ENCODE measurements around the gene DNAJC15.
A peak's percentile ranks its signal among the peaks of the same experiment; 100 is the strongest.
"Not testable (repeated sequence)": the region's sequence is repeated elsewhere in the genome, so short reads cannot be mapped to it uniquely, and the experiment has no call there.

The DNAJC15 gene

DNA sequence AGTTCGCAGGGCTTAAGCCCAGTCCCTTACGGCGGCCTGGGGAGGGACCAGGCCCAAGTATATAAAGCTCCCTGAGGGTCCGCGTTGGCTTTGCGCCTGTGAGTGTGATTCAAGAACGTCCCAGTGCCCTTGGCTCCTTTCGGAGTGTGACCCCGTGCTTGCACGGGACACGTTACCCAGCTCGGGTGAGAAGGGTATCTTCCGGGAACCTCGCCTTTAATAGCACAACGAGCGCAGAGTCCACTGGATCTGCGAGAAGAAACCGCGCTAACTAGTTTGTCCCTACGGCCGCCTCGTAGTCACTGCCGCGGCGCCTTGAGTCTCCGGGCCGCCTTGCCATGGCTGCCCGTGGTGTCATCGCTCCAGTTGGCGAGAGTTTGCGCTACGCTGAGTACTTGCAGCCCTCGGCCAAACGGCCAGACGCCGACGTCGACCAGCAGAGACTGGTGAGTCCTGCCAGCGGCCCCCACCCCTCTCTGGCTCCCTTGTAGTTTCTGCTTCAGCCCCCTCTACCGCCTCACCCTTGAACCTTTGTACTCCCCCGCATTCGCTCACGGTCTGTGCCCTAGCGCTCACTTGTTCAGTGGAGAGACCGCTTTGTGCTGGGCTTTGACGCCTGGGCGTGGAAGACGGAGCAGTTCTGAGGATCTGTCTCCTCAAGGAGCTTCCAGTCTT is at the start of gene DNAJC15:
DNAJC15 (plus strand) TSS at position 298 of the 675 bp plus-strand sequence; CDS start at position 339, 41 bp downstream.
- DNase-seq: peak; percentile 83

DNA sequence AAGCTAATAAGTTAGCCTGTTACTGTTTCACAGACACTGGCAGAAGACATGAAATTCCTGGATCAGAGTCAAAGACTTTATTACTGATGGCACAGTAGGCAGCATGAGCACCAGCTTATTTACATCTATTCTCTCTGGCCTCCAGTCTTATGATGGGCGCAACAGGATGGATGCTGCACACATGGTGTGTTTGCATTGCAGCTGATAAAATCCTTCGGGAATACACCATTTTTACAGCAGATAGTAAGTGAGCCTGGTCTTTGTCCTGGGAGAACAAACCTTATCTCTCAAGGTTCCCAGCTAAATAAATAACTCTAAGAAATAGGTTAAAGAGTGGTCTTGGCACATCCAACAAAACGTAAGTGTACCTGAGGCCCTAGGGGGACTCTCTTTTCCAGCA is 47.3 kb upstream of the DNAJC15 start:
- no peak for DNase-seq

DNA sequence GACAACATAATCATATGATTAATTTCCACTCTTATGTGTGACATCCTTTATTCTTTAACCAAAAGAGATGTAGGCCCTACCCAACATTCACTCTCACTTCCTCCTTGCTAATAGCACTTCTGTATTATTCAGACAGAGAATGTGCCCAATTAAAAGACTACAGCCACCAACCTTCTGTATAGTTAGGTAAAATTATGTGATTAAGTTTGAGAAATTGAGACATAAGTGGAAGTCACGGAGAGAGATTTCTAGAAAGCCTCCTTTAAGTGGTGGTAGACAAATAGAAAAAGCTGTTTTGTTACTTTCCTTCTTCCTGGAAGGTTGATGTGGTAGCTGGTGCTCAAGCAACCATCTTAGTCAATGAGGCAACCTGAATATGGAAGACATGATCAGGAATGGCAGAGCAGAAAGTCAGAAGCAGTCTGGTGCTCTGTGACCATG is 46.1 kb upstream of the DNAJC15 start:
- no peak for DNase-seq

DNA sequence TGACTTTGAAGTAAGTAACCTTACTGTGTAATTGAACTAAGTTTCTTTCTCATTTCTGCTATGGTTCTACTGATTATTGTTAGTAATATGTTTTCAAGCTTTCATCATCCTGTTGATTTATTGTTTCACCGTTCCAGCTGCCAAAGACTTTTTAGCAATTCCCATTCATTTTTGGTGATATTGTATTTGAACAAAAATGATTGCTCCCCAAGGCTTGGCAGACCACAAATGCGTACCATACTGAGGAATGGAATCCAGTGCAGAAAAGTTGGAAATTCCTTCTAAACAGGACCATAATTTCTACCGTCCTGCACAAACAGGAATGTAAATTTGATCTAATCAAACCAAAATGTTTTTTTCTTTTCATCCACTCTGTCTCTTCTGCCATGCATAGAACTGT is 42.1 kb upstream of the DNAJC15 start:
- DNase-seq: no peak

DNA sequence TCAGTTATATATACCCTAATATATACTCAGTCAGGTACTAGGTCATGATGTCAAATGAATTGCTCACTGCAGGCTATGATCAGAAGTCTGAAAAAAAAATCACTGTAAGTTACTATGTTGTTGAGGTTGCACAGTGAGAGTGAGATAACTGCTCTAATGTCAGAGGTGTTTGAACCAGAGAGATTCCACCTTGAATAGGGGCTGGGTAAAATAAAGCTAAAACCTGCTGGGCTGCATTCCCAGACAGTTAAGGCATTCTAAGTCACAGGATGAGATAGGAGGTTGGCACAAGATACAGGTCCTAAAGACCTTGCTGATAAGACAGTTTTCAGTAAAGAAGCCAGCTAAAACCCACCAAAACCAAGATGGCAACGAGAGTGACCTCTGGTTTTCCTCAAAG is 41.5 kb upstream of the DNAJC15 start:
- DNase-seq: no peak

DNA sequence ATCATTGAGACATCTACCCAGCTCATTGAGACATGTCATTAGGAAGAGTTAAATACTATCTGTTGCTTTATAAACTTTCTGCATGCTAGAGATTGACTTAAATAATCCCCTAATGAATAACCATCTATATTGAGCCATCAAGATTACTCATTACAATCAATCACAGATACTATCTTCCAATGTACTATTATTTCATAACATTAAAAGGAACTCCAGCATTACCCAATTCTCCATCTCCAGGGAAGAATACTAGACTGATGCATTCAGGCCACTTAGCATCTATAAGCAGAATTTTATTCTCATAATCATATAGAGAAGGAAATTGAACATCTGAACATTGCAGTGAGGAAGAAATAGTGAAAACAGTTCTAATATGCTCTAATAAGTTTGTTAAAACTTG is 39.4 kb upstream of the DNAJC15 start:
- DNase-seq: no peak

DNA sequence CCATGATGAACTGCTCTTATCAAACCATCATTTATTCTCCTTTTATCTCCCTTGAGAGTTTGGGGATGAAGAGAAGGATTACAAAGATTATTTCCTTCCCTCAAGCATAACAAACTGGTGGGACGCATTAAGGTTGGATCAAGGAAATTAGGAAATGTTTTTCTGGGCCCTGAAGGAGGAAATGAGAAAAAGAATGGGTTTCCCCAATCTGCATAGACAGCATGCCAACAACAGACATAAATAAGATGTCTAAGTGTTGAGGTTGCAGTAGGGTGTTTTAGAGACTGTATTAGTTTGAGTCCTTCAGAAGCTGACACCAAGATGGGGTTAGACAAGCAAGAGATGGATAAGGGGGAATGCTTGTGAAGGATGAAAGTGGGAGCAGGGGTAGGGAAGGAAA is 38.7 kb upstream of the DNAJC15 start:
- DNase-seq: no peak

DNA sequence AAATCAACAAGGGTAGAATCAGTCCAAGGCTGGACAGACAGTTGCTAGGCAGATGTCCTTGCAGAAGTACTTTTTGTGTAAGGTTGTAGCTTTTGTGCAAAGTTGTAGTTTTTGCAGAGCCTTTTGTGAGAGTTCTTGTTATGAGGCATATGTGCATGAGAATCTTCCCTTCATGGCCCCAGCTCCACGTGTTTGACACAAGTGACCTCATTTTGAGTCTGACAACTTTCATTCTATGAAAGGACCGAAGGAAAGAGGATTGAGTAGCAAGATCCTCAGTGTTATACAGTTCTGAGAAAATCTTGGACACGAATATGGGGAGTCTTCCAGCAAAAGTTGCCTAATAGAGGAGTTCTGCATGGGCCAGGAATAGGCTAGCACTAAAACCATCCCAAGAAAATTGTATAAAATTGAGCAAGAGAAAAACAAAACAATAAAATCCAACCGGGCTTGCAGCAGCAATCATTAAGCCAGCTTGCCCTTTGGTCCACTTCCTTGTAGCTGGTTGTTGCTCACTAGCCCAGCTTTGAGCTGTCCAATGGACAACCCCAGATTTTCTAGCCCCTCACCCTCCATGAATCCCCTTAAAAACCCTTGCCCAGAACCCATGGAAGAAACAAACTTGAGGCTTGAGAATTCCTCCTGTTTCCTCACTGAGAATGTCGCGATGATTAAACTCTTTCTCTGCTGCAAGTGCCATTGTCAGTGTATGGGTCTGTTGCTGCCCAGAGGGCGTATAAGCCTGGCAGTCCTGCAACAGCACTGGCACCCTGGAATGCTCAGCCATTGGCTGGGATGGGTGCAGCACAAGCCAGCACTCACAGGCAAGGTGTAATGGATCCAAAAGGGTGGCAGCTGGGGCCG is 37.8 kb upstream of the DNAJC15 start:
- DNase-seq: peak; percentile 65

DNA sequence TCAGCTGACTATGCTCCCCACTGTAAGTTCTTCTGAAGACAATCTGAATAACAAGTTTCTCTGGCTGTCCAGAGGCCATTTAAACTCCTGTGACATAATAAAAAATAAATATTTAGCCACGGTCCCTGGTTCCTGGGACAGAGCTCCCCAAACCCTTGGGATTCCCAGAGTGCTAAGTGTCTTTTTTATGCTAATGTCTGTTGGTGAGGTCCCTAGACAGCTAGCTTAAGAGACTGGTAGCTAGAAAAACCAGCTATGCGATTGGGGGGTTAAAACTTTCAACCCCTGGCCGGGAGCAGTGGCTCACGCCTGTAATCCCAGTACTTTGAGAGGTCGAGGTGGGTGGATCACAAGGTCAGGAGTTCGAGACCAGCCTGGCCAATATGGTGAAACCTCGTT is 37.2 kb upstream of the DNAJC15 start:
- no peak for DNase-seq

DNA sequence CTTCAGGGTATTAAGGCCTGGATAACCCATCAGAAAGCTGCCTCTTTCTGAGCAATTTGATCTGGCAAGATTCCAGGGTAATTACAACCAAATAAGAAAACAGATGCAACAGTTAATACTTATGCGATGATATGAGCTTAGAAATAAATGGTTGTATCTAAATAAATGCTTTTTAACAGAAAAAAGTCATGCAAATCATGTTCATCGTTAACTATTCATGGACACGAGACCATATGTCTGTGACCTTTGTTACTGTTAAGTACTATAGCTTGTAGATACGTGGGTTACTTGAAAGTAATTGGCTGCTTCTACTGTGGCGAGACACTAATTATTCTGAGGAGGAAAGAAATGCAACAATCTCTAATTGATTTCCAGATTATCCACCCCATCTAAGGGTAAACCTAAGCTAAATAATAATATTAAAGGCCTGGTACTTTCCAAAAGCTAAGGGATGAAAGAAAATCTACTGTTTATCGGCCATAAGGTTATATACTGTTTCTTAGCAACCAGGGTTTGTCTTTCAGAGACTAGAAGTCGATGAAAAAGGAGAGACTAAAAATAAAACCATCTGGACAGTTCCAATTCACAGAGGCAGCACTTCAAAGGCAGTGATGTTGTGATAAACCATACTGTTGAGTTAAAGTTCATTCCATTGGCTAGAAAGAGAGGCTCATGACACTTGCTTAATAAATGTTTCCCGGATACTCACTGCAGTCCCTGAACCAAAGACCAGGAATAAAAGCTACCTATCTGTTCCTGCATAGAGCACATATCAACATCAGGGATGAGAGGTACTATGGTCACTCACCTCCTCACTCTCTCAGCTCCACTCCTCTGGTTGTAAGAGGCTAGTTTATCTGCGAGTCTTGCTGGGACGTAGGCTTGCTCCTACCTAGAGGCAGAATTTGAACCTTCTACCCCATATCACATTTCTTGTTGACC is 32.8 kb upstream of the DNAJC15 start:
- DNase-seq: peak; percentile 63

DNA sequence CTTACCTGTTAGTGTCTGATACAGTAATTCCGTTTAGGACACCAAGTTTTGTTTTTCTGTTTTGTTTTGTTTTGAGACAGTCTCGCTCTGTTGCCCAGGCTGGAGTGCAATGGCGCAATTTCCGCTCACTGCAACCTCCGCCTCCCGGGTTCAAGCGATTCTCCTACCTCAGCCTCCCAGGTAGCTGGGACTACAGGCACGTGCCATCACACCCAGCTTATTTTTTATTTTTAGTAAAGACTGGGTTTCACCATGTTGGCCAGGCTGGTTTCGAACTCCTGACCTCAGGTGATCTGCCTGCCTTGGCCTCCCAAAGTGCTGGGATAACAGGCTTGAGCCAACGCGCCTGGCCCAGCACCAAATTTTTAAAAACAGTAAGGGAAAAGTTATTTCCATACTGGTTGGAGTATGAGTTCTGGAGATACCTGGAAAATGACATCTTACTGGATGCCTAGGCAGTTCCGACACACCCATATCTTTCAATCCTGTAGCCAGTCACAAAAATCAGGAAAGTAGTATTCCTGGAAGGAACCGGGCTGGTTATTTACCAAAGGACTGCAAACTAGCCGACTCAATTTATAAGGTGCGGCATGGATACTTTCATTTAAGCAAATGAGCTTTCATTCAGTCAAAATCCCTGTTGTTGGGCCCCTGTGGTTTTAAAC is 32.0 kb upstream of the DNAJC15 start:
- DNase-seq: not testable (repeated sequence)

DNA sequence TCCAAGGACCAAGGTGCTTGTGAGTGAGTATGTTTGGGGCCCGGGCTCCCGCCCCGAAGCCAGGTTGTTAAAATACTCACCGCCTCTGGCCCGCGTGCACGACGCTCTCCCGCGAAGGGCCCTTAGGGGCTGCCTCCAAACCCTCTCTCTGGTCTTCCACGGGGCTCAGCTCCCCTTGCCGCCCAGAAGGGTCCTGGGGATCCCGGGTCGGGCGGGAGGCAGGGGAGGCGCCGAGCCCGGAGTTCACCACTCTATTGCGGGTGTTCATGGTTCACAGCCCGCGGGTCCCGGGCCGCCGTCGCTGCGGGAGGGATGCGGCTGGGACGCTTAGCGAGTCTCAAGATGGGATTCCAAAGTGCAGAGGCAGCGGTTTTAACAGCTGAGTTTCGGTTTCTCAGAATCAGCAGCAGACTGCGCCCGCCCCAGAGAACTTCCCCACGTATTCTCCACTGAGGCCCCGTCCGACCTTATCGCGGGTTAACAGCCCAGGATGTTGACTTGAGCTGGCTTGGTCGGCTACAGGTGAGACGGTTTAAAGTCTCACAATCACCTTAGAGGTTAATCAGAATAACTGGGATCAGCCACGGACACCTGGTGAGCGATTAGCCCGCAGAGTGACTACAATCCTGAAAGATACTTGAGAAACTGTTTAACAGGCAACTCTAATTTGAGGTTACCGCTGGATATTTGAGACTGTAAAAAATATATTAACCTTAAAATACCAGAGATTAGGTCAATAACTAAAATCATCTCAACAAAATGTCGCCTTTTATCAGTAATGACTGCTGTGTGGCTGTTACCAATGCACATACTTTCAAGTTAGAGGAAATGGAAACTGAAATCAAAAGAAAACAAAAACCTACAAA is 31.3 kb upstream of the DNAJC15 start, which contains the start of gene EPSTI1:
EPSTI1 (minus strand) TSS at position 344 of the 866 bp plus-strand sequence; CDS start at position 268, 76 bp downstream.
- DNase-seq: no peak

DNA sequence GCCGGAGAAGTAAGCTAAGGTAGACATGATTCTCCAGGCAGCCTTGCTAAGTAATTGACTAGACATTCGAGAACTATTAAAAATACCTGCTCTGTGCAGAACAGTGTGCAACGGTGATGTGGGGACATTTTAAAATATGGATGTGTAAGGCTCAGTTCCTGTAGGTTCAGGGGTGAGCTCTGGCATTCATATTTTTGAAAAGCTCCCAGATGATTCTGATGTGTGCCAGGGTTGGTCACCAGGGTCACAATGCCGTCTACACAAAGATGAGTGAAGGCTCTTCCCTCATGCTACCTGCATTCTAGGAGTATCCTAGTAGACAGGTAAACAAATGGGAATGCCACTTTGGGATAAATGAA is 30.6 kb upstream of the DNAJC15 start:
- DNase-seq: no peak

DNA sequence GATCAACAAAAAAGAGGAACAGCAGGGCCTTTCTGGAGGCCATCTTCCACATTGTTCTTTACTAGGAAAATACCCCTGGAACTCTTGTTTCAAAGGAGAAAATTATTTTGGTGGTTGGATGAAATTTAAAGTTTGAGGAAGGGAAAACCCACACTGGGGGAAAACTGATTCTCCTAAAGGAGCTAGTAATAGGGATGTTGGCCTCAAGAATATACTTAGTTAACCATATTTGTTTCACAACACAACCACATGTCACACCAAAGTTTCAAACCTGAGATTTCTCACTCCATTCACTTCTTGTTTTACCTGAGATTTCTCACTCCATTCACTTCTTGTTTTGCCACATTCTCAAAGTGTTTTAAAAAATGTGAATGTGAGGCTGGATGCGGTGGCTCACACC is 28.5 kb upstream of the DNAJC15 start:
- no peak for DNase-seq

DNA sequence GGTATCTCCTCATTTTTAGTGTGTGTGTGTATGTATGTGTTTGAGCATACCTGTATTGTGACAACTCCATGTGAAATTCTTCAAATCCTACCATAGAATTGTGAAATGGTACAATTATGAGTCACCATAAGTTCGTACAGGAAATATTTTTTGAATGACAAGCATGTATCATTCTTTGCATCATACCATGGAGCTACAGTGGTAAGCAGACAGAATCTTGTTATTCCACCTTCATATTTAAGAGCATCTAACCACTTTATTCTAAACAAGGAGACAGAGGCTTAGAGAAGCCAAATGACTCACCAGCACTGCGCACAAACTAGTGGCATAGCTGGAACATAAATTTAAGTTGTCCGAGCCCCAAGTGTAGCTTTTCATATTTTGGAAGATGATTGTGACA is 26.8 kb upstream of the DNAJC15 start:
- DNase-seq: no peak

DNA sequence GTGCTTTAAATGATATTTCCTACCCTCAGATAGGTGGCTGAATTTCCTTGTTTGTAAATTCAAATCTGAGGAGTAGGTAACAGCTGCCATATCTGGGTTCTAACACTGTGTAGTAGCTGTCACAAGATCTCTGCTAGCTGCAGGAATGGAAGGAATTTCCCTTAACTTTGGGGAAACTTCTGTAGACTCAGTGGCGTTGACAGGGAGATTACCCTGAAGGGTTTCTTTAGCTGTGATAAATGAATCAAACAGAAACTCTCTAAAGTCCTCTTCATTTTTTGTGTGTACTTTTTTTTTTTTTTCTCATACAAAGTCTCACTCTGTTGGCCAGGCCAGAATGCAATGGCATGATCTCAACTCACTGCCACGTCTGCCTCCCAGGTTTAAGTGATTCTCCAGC is 26.0 kb upstream of the DNAJC15 start:
- no peak for DNase-seq

DNA sequence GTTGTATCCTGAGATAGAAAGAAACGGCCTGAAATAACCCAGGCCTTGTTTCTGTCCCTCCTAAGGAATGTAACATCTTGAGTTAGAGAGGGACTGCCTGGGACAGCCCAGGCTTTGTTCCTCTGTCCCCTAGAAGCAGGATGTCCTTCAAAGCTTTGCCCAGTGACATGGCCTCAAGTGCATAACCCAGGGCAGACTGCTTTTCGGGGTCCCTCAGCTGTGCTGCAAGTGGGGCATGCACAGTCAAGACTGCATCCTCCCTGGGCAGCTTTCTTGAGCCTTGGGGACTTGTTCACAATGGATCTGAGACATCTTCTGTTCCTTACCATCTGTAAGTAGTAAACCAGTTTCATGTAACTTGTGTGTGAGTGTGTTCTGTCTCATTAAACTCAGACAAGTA is 23.9 kb upstream of the DNAJC15 start:
- DNase-seq: no peak

DNA sequence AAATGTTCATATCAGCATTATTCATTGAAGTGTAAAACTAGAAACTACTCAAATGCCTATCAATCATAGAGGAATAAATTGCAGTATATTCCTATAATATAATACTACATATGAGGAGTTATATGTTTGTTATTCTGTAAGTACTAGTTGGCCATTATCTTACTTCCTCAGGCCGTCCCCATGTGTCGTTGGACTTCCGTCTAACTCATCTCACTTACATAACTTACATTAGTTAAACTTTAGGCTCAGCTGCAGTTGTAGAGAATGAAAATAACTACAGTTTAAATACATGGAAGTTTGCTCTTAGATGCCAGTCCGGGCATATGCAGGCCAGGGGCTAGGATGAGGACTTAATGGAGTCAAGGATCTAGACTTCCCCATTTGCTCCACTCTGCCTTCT is 22.7 kb upstream of the DNAJC15 start:
- DNase-seq: no peak

DNA sequence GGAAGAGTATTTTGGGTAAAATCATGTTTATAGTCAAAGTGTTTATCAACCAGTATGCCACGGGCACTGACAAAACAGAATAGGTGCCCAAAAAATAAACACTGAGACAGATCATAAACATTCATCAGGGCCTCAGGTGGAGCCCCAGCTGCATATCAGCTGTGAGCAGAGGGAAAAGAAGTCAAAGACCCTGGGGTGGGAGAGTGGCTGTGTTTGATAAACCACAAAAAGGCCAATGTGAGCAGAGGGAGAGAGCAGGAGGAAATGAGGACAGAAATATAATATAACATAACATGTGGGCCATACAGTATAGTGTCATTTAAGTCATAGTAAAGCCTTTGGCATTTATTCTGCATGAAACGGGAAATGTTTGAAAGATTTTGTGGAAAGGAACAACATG is 21.4 kb upstream of the DNAJC15 start:
- no peak for DNase-seq

DNA sequence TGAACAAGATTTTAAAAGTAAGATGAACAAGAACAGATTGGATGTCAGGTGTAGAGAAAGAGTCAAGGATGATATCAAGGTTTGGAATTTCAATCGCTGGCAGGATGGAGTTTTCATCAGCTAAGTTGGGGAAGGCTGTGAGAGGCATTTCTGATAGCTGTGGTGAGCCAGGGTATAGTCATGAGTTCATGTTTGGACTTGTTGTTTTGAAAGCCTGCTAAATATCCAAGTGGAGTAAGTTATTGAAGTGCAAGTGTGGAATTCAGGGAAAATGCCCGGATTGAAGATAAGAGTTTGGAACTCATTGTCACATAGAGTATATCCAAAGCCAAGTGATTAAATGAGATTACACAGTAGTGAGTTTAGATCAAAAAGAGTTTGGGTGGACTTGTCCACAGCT is 20.4 kb upstream of the DNAJC15 start:
- DNase-seq: no peak

DNA sequence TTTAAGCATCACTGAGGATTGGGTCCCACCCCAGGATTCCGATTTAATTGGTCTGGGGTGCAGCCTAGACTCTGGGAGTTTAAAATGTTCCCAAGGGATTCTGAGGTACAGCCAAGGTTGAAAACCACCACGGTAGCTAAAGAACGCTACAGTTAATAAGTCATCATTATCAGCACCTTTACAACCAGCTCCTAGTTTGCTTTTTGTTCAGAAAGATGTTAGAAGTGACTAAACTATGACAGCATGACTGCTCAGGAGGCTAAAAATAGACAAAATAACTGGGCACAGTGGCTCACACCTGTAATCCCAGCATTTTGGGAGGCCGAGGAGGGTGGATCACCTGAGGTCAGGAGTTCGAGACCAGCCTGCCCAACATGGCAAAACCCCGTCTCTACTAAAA is 19.7 kb upstream of the DNAJC15 start:
- DNase-seq: no peak
